ENCODE measurements around the gene FOXP1. TPM values are rescaled to one million over a fixed set of nuclear protein-coding genes. Genes with fewer than 3 reads are reported as not detected.

Gene FOXP1
- total RNA-seq, 1 experiment from 2014 or later = 58.4 TPM

DNA sequence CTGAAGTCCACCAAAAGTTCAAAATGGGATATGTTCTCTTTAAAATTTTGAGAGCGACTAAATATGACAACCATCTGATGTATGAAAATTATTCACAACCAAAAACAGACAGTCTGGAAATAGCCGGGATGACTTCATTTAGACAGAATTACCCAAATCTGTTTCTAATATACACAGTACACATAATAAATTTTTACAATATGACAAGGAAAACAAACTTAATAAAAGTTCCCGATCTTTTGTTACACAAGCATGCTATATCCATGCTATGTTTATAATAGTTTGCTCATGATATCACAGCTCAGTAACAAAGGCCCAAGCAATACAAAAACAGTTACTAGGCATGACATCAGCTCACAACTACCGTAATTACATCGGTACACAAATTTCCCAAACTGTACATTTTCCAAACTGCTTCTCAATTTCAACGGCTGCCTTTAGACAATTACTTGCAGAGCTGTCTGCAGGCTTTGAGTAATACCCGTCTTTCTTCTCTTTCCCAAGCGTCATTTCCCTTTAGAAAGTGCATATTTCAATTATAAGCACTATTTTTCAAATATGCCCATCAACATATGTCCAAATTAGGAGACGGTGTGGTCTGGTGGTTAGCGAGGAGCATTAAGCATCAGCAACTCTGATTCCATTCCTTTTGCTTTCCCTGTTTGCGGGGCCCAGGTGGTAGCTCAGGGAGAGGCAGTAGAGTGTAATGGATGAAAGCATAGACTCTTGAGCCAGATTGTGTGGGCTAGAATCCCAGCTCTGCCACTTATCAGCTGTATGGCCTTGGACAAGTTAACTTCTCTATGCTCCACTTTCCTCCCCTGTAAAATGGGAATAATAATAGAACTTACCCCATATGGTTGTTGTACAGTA lies 481.2 kb downstream of the FOXP1 start:
- ChIA-PET CTCF (interaction anchor here (0.6 kb wide), 2 partner anchors 32 to 93 kb away, joined by 3 to 5 read pairs; no protein-coding TSS in a partner anchor), POLR2A (ENCODE audit: low non-redundant PET) (no interaction called here)
- TF ChIP-seq, protein P1, sequence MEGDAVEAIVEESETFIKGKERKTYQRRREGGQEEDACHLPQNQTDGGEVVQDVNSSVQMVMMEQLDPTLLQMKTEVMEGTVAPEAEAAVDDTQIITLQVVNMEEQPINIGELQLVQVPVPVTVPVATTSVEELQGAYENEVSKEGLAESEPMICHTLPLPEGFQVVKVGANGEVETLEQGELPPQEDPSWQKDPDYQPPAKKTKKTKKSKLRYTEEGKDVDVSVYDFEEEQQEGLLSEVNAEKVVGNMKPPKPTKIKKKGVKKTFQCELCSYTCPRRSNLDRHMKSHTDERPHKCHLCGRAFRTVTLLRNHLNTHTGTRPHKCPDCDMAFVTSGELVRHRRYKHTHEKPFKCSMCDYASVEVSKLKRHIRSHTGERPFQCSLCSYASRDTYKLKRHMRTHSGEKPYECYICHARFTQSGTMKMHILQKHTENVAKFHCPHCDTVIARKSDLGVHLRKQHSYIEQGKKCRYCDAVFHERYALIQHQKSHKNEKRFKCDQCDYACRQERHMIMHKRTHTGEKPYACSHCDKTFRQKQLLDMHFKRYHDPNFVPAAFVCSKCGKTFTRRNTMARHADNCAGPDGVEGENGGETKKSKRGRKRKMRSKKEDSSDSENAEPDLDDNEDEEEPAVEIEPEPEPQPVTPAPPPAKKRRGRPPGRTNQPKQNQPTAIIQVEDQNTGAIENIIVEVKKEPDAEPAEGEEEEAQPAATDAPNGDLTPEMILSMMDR (conservative IDR thresholded peaks at IDR 0.05; ENCODE audit: low read depth, low read length) = no peak
- no peak for TF ChIP-seq EZH2 (IDR thresholded peaks at IDR 0.05; ENCODE audit: borderline replicate concordance, low read depth, low read length, poor library complexity, severe bottlenecking)
- Histone ChIP-seq H3K4me3 (ENCODE audit: low read depth, low read length, poor library complexity, severe bottlenecking) (no peak overlapping the region), H3K27ac (ENCODE audit: low read depth, low read length, poor library complexity, severe bottlenecking) (peak overlapping the region; percentile 37), H3K4me1 (ENCODE audit: insufficient read depth, low read length, poor library complexity, severe bottlenecking) (peaks cover 39% of the 10 kb centered on the region), H3K36me3 (ENCODE audit: insufficient read depth, low read length, poor library complexity, severe bottlenecking) (no peaks in the 10 kb centered on the region), H3K9me3 (ENCODE audit: low read depth, low read length, poor library complexity, severe bottlenecking) (no peaks in the 10 kb centered on the region), H3K27me3 (replicated peaks; ENCODE audit: insufficient read depth, low read depth, low read length, poor library complexity) (no peaks in the 10 kb centered on the region)
- DNase-seq (ENCODE audit: low spot score) = peak; percentile 17
- BruUV-seq (replicated peaks) = no TSS peak
- intact Hi-C loops (cut with micrococcal nuclease; ENCODE audit: unreplicated experiment) = no loop called here

DNA sequence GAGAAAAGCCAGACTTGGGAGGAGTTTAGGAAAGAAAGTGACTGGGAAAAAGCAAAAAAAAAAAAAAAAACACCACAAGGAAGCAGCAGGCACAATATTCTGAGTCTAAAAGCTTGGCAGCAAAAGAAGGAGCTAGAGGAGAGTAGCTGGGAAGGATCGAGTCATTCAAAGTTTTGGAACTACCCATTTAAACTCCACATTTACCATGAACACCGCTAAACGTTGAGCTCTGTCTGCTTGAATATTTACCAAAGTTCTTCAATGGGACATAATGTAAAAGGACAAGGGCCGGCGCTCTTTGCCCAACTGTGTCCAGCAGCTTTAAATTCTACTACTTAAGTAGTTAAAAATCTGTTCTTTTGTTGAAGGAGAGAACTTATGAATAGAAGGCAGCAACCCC lies 481.9 kb downstream of the FOXP1 start:
- Histone ChIP-seq H3K4me1 (ENCODE audit: insufficient read depth, low read length, poor library complexity, severe bottlenecking) (peaks cover 39% of the 10 kb centered on the region), H3K4me3 (ENCODE audit: low read depth, low read length, poor library complexity, severe bottlenecking) (no peak overlapping the region), H3K27me3 (replicated peaks; ENCODE audit: insufficient read depth, low read depth, low read length, poor library complexity) (no peaks in the 10 kb centered on the region), H3K27ac (ENCODE audit: low read depth, low read length, poor library complexity, severe bottlenecking) (peak overlapping the region; percentile 37), H3K36me3 (ENCODE audit: insufficient read depth, low read length, poor library complexity, severe bottlenecking) (no peaks in the 10 kb centered on the region), H3K9me3 (ENCODE audit: low read depth, low read length, poor library complexity, severe bottlenecking) (no peaks in the 10 kb centered on the region)
- ChIA-PET POLR2A (ENCODE audit: low non-redundant PET) (no interaction called here), CTCF (interaction anchor here (0.6 kb wide), 2 partner anchors 31 to 93 kb away, joined by 3 to 5 read pairs; no protein-coding TSS in a partner anchor)
- TF ChIP-seq EZH2 (IDR thresholded peaks at IDR 0.05; ENCODE audit: borderline replicate concordance, low read depth, low read length, poor library complexity, severe bottlenecking) = no peak
- TF ChIP-seq, protein P1 (conservative IDR thresholded peaks at IDR 0.05; ENCODE audit: low read depth, low read length) = no peak
- no TSS peak for BruUV-seq (replicated peaks)
- DNase-seq (ENCODE audit: low spot score) = no peak
- intact Hi-C loops (cut with micrococcal nuclease; ENCODE audit: unreplicated experiment) = no loop called here

DNA sequence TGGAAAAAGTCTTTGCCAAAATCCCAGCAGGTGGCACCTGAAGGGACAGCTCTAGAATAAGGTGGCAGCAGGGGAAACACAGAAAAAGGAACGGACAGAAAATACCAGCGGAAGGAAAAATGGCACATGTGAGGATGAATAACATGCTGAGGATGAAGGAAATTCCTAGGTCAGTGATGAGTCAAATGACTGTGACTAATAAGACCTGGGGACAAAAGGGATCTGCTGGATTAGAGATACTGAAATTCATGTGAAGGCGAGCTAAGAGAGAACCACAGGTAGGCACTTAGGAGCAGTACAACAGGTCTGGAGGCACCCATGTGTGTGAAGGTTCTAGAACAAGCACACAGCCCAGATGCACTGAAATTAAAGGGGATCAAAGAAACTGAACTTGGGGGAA lies 482.5 kb downstream of the FOXP1 start:
- no peak for DNase-seq (ENCODE audit: low spot score)
- CTCF ChIA-PET = no interaction called here
- no TSS peak for BruUV-seq (replicated peaks)
- Histone ChIP-seq H3K4me1 (ENCODE audit: insufficient read depth, low read length, poor library complexity, severe bottlenecking) (peaks cover 39% of the 10 kb centered on the region), H3K4me3 (ENCODE audit: low read depth, low read length, poor library complexity, severe bottlenecking) (no peak overlapping the region), H3K27me3 (replicated peaks; ENCODE audit: insufficient read depth, low read depth, low read length, poor library complexity) (no peaks in the 10 kb centered on the region), H3K9me3 (ENCODE audit: low read depth, low read length, poor library complexity, severe bottlenecking) (no peaks in the 10 kb centered on the region), H3K27ac (ENCODE audit: low read depth, low read length, poor library complexity, severe bottlenecking) (peak overlapping the region; percentile 16), H3K36me3 (ENCODE audit: insufficient read depth, low read length, poor library complexity, severe bottlenecking) (no peaks in the 10 kb centered on the region)
- intact Hi-C loops (cut with micrococcal nuclease; ENCODE audit: unreplicated experiment) = no loop called here
- POLR2A ChIA-PET (ENCODE audit: low non-redundant PET) = no interaction called here
- TF ChIP-seq, protein P1 (conservative IDR thresholded peaks at IDR 0.05; ENCODE audit: low read depth, low read length) = no peak
- TF ChIP-seq EZH2 (IDR thresholded peaks at IDR 0.05; ENCODE audit: borderline replicate concordance, low read depth, low read length, poor library complexity, severe bottlenecking) = no peak
